GM18517 (cell line): Measurements from ENCODE around the gene FOXF1.

Source experiments
- ATAC-seq: cut with Tn5 transposase; IDR thresholded peaks from one replicate; pipeline ENCODE4 v1.9.1; 2021; ENCODE audit warnings: mild to moderate bottlenecking, moderate library complexity; ENCODE audit not compliant: unreplicated experiment

The FOXF1 gene

DNA sequence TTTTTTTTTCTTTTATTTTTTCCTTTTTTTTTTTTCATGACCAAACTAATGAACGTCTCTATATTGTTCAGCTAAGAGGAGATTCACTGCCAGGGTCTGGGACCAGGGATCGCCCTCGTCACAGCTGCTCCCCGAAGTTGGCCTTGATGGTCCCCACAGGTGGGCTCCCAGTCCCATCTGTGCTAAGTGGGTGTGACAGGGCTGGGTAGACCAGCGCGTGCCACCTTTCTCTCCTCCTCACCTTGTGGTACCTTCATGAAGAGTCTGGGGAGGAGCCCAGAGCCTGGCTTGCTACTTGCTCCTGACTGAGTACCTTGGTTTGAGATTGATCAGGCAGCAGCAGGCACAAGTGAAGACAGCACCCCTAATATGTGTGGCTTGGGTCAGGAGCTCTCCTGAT, 6.5 kb upstream of the FOXF1 start:
- ATAC-seq, result no peak

DNA sequence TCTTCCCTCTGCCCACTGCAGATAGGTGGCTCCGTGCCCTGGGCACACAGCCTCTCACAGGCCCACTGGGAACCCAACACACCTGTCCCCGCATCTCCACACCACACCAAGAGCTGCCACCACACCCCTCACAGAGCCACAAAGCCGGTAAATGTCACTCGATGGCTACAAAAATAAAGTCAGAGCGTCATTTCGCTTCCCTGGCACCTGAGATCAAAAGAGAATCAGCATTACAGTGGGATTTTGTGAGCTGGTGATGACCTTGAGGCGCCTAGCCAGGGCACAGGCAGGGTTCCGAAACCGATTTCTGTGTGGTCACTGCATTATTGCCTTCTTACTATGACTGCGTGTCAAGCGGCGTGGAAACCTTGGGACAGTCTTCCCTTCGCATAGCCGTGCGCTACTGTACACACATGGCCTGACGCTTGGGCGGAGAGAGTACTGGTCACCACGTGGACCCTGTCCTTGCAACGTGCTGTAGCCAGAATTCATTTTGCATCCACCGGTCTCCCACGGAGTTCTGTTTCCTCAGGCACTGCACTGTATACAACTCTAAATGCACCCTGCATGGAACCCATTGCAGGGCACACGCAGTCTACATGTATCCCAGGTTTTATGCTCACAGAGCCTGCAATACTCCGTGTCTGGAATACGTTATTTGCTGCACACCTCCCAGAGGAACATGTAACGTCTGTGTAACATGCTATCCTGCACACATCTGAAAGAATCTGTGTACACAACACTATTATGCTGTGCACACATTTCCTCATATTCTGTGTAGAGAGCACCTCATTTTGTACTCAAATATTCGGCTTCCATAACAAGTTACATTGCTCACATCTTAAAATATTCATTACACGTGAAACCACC, 5.8 kb upstream of the FOXF1 start:
- ATAC-seq, result no peak

GRCh38 chr16:86505185-86505898, 5.0 kb upstream of the FOXF1 start:
- no peak for ATAC-seq

- ATAC-seq, result no peak
Observed at GRCh38 chr16:86505899-86506864, 4.1 kb upstream of the FOXF1 start.

- no peak for ATAC-seq
Observed at GRCh38 chr16:86507173-86508027, 2.9 kb upstream of the FOXF1 start.

- ATAC-seq, result no peak
Observed at GRCh38 chr16:86508028-86508946, 2.0 kb upstream of the FOXF1 start.

GRCh38 chr16:86508947-86509758, 1.2 kb upstream of the FOXF1 start:
- ATAC-seq, result no peak

DNA sequence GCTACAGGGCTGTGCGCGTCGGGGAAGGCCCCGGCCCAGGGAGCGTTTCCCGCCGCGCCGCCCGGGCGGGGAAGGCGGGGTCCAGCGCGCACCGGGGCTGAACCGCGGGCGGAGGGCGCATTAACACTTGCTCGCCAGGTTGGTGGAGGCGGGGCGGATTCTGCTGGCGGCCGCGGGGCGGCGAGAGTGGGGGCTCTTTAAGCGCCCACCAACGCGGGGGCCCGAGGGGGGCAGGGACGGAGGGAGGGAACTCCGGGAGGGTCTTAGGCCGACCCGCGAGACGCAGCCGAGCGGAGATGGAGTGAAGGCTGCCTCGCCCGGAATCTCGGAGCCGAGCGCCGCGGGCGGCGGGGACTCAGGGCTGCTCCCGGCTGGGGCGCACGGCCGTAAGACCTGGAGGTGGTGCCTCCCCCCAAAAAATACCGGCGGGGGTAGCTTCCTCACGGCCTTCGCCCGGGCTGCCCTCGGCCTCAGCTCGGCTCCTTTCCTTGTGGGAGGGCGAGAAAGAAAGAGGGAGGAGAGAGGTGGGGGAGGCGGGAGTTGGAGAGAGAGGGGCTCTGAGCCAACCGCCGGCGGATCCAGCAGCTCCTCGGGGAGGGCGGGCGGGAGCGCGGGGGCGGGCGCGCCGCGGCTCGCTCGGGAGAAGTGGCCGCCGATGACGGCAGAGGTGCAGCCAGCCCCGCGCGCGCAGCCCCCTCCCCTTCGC, 415 bp upstream of the FOXF1 start:
- no peak for ATAC-seq

GRCh38 chr16:86511317-86512161, 1.2 kb downstream of the FOXF1 start:
- ATAC-seq, result no peak

DNA sequence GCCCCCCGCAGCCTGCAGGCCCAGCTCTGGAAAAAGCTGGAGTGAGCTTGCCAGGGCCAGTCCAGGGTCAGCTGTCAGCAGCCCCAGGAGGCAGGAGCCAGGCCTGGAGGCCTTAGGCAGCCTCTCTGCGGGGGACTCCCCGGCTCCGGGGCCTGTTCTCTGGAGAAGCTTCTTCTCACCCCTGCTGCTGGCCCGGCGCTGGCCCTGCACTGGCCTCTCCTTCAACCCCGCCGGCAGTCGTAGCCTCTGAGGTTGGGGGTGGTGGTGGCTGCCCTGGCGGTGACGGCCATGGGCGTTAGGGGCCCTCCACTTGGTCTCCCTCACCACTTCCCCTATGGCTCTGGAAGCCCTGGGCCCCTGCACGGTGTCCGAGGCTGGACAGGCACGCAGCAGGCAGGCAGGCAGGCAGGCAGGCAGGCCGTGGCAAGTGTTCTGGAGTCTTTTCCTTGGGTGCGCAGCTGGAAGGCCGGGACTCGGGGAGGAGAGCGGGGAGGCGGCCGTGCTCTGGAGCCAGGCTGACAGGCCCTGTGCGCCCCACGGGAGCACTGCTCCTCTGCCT, 2.1 kb downstream of the FOXF1 start:
- ATAC-seq, result no peak

DNA sequence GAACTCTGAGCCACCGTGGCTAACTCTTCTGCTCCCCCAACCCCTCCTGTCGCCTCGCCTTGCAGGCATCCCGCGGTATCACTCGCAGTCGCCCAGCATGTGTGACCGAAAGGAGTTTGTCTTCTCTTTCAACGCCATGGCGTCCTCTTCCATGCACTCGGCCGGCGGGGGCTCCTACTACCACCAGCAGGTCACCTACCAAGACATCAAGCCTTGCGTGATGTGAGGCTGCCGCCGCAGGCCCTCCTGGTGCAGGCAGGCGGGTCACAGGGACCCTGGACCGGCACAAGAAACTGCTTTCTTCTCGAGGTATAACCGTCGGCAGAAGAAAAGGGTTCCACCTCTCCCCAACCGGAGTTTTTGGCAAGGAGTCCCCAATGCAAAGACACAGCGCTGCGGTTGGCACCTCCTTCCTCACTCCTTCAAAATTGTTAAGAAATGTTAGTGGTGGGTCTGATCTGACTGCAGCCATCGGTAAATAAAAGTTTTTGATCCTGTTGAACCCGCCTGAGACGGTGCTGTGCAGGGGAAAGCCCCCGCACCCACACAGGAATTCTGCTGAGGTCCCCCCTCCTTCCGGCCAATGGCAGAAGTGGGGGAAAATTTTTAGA, 2.6 kb downstream of the FOXF1 start:
- no peak for ATAC-seq

DNA sequence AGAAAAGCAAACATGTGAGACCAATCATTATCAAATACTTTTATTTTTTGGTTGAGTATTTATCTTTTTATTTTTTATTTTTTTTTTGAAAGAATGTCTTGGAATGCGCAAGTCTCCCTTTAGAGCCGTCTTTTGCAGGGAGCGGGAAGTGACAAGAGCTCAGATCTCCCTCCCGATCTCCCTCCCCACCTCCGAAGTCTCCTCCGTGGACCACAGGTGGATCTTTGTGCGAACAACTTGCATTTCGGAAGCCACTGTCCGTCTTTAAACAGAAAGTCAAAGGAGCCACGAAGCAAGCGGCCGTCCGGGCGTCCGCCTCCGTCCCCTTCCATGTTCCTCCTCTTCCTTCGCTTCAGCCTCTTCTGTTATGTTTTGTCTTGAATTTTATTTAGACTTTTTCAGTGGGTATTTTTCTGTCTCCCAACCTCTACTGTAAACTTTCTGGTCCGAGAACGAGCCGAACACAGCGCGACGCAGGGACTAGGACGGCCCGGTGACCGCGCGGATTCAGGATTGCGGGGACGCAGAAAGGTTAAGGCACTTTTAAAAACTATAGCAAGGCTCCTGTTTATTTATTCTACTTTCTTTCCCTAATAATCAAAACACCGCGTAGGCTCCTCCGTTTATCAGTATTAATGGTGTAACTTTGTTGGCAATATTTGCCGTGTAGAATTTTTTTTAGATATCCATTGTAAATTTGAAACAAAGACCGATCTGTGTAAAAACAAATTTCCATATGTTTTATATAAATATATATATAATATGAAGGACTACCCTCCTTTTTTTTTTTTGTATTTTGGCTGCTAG, 3.3 kb downstream of the FOXF1 start:
- ATAC-seq, result no peak

- no peak for ATAC-seq
Observed at GRCh38 chr16:86514481-86515376, 4.4 kb downstream of the FOXF1 start.

DNA sequence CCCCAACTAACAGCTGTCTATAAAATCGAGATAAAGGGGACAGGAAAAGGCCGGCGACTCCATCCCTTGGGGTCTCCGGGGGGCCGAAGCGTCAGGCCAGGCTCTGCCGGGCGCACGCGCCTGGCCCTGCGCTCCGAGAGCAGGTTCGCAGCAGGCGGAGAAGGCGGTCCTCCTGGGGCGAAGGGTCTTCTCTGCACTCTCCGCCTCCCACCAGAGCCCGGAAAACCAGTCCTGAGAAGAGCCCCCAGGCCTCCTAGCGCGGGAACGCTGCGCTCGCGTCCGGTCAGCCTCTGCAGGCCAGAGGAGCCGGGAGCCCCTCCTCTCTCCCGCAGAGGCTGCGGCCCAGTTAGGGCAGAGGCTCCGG, 5.1 kb downstream of the FOXF1 start:
- no peak for ATAC-seq
